PC-3 (cell line): Measurements from ENCODE around the gene SERINC3. TPM values are rescaled to one million over a fixed set of nuclear protein-coding genes. Genes with fewer than 3 reads are reported as not detected.

Experiments
- ATAC-seq: fragments of 200-7000 bp; cut with Tn5 transposase; 2 replicates; pipeline ENCODE4 v1.9.1; 2020; ENCODE audit warnings: mild to moderate bottlenecking, moderate library complexity
- BruUV-seq: library from RNA; stranded (reverse); fragments of 400-500 nt; replicated peaks from 2 replicates; lab custom pipeline; 2021; lab: Mats Ljungman, UMichigan
- CTCF ChIA-PET: fragments of 300-600 bp; sonication (Branson Sonifier 250); formaldehyde crosslinking; loops from one replicate; lab custom pipeline; 2022; ENCODE audit warnings: antibody characterized with exemption; lab: Charles Lee
- POLR2A ChIA-PET: fragments of 300-600 bp; sonication (Branson Sonifier 250); formaldehyde crosslinking; loops from one replicate; lab custom pipeline; 2022; ENCODE audit warnings: antibody characterized with exemption; ENCODE audit not compliant: unreplicated experiment; lab: Charles Lee
- DNase-seq: peaks from one replicate; pipeline ENCODE4 v3.0.0-alpha.2; 2015
- H2AFZ ChIP-seq: fragments of 300-600 bp; sonication (generic); 2 replicates; pipeline ENCODE4 v1.6.0; 2016; ENCODE audit warnings: antibody characterized with exemption, low read length
- H3F3A ChIP-seq: fragments of 300-600 bp; sonication (generic); one replicate; pipeline ENCODE4 v1.6.0; 2017; ENCODE audit warnings: antibody characterized with exemption, low read length, control low read depth, mild to moderate bottlenecking; ENCODE audit not compliant: unreplicated experiment
- H3K27ac ChIP-seq: fragments of 300-600 bp; sonication (generic); 2 replicates; pipeline ENCODE4 v1.5.1; 2016; ENCODE audit warnings: mild to moderate bottlenecking, low read length
- H3K27me3 ChIP-seq: fragments of 300-600 bp; sonication (generic); 2 replicates; pipeline ENCODE4 v1.6.1; 2016; ENCODE audit warnings: low read length, mixed read lengths
- H3K36me3 ChIP-seq: fragments of 300-600 bp; sonication (generic); 2 replicates; pipeline ENCODE4 v1.6.1; 2016; ENCODE audit warnings: low read depth, mixed run types, low read length, mixed read lengths
- H3K4me1 ChIP-seq: fragments of 300-600 bp; sonication (generic); 2 replicates; pipeline ENCODE4 v1.5.1; 2016; ENCODE audit warnings: low read length; ENCODE audit not compliant: insufficient read depth
- H3K4me2 ChIP-seq: fragments of 300-600 bp; sonication (generic); 2 replicates; pipeline ENCODE4 v1.6.0; 2016; ENCODE audit warnings: low read length
- H3K4me3 ChIP-seq: fragments of 300-600 bp; sonication (generic); 2 replicates; pipeline ENCODE4 v1.5.1; 2016; ENCODE audit warnings: mild to moderate bottlenecking, low read length, mixed read lengths
- H3K79me2 ChIP-seq: fragments of 300-600 bp; sonication (generic); 2 replicates; pipeline ENCODE4 v1.6.1; 2017; ENCODE audit warnings: low read length, mixed read lengths
- H3K9ac ChIP-seq: fragments of 300-600 bp; sonication (generic); 2 replicates; pipeline ENCODE4 v1.6.0; 2016; ENCODE audit warnings: mild to moderate bottlenecking, low read length
- H3K9me2 ChIP-seq: fragments of 300-600 bp; sonication (generic); replicated peaks from 2 replicates; pipeline ENCODE4 v1.6.1; 2016; ENCODE audit warnings: mixed run types, low read length, mixed read lengths
- H3K9me3 ChIP-seq: fragments of 300-600 bp; sonication (generic); 2 replicates; pipeline ENCODE4 v1.6.1; 2016; ENCODE audit warnings: low read length, mixed read lengths
- H4K20me1 ChIP-seq: fragments of 300-600 bp; sonication (generic); 2 replicates; pipeline ENCODE4 v1.6.1; 2016; ENCODE audit warnings: low read length, mixed read lengths
- CTCF ChIP-seq: fragments of 300-600 bp; sonication (generic); conservative IDR thresholded peaks from 2 replicates; pipeline ENCODE4 v1.5.1; 2017; ENCODE audit warnings: antibody characterized with exemption, low read depth, mild to moderate bottlenecking, low read length
- EZH2 ChIP-seq: fragments of 300-600 bp; sonication (generic); IDR thresholded peaks from one replicate; pipeline ENCODE4 v1.6.1; 2017; ENCODE audit warnings: antibody characterized with exemption, mild to moderate bottlenecking, low read length; ENCODE audit not compliant: unreplicated experiment
- EZH2phosphoT487 ChIP-seq: fragments of 300-600 bp; sonication (generic); IDR thresholded peaks from 2 replicates; pipeline ENCODE4 v1.6.1; 2018; ENCODE audit warnings: mild to moderate bottlenecking, antibody characterized with exemption, low read length, borderline replicate concordance
- intact Hi-C: fragments of 100-400 bp; cut with micrococcal nuclease; formaldehyde crosslinking; loops from 2 replicates; pipeline ENCODE4 v1.9.0; 2023
- total RNA-seq: library from RNA; depleted of rRNA; stranded (reverse); fragments of >200 nt; gene quantifications from 2 replicates; pipeline ENCODE4 v1.2.3, GENCODE V29; 2014

The SERINC3 gene
- total RNA-seq, 1 experiment from 2014 or later, result 92.6 TPM

GRCh38 chr20:44467289-44467883, 54.5 kb downstream of the SERINC3 start:
- H3K9me3 ChIP-seq, result no peaks in the 10 kb centered on the region
- DNase-seq (no peak), ATAC-seq (no peak)
- no peaks in the 10 kb centered on the region for H3K36me3 ChIP-seq
- no TSS peak for BruUV-seq
- no peak for TF ChIP-seq EZH2phosphoT487
- ChIA-PET POLR2A (no interaction called here), CTCF (no interaction called here)
- no peak overlapping the region for H3K4me2 ChIP-seq
- H3K9ac ChIP-seq, result no peak overlapping the region
- intact Hi-C loops, result no loop called here
- no peaks in the 10 kb centered on the region for H3K27me3 ChIP-seq
- H3K27ac ChIP-seq, result no peak overlapping the region
- no peaks in the 10 kb centered on the region for H4K20me1 ChIP-seq
- H2AFZ ChIP-seq, result no peak overlapping the region
- no peak overlapping the region for H3K4me3 ChIP-seq
- H3K4me1 ChIP-seq, result peaks cover 12% of the 10 kb centered on the region
- H3K79me2 ChIP-seq, result no peaks in the 10 kb centered on the region
- no peaks in the 10 kb centered on the region for H3K9me2 ChIP-seq
- no peaks in the 10 kb centered on the region for H3F3A ChIP-seq

- BruUV-seq, result no TSS peak
- peak overlapping the region; percentile 27 for H2AFZ ChIP-seq
Observed at GRCh38 chr20:44465001-44465560, 56.8 kb downstream of the SERINC3 start.

GRCh38 chr20:44464514-44464913, 57.4 kb downstream of the SERINC3 start:
- peak; percentile 85 for DNase-seq
- Histone ChIP-seq H2AFZ (peak overlapping the region; percentile 27), H4K20me1 (no peaks in the 10 kb centered on the region), H3K9me2 (no peaks in the 10 kb centered on the region), H3K27ac (peak overlapping the region; percentile 63), H3K9ac (peak overlapping the region; percentile 7; the same call in 1 of the 2 replicates), H3F3A (no peaks in the 10 kb centered on the region), H3K4me2 (peak overlapping the region; percentile 49), H3K27me3 (no peaks in the 10 kb centered on the region), H3K4me1 (peaks cover 19% of the 10 kb centered on the region), H3K79me2 (no peaks in the 10 kb centered on the region), H3K9me3 (no peaks in the 10 kb centered on the region), H3K4me3 (no peak overlapping the region), H3K36me3 (no peaks in the 10 kb centered on the region)
- BruUV-seq, result no TSS peak
- POLR2A ChIA-PET, result no interaction called here
- CTCF ChIA-PET, result no interaction called here
- ATAC-seq, result peak; percentile 60
- intact Hi-C loops, result no loop called here
- no peak for TF ChIP-seq EZH2phosphoT487
- TF ChIP-seq CTCF, result no peak
- no peak for TF ChIP-seq EZH2

More at GRCh38 chr20:44465001-44465560, 56.8 kb downstream of the SERINC3 start:
- DNase-seq (peak; percentile 73), ATAC-seq (peak; percentile 30)
- H3K79me2 ChIP-seq, result no peaks in the 10 kb centered on the region
- no peaks in the 10 kb centered on the region for H3K9me3 ChIP-seq
- H3K4me3 ChIP-seq, result no peak overlapping the region
- no peak for TF ChIP-seq CTCF
- TF ChIP-seq EZH2, result no peak
- TF ChIP-seq EZH2phosphoT487, result no peak
- peaks cover 19% of the 10 kb centered on the region for H3K4me1 ChIP-seq
- peak overlapping the region; percentile 49 for H3K4me2 ChIP-seq
- H3K9ac ChIP-seq, result peak overlapping the region; percentile 7; the same call in 1 of the 2 replicates
- H4K20me1 ChIP-seq, result no peaks in the 10 kb centered on the region
- H3K36me3 ChIP-seq, result no peaks in the 10 kb centered on the region
- POLR2A ChIA-PET, result no interaction called here
- CTCF ChIA-PET, result no interaction called here
- H3F3A ChIP-seq, result no peaks in the 10 kb centered on the region
- intact Hi-C loops, result no loop called here
- peak overlapping the region; percentile 63 for H3K27ac ChIP-seq
- no peaks in the 10 kb centered on the region for H3K27me3 ChIP-seq
- H3K9me2 ChIP-seq, result no peaks in the 10 kb centered on the region
